COLO829 (cell line): Measurements from ENCODE around the gene SOX11.
"Not testable (repeated sequence)": the region's sequence is repeated elsewhere in the genome, so short reads cannot be mapped to it uniquely, and the experiment has no call there.

Source experiments
- DNase-seq: peaks from one replicate; pipeline ENCODE4 v3.0.0; 2012; ENCODE audit warnings: low spot score

Gene SOX11

DNA sequence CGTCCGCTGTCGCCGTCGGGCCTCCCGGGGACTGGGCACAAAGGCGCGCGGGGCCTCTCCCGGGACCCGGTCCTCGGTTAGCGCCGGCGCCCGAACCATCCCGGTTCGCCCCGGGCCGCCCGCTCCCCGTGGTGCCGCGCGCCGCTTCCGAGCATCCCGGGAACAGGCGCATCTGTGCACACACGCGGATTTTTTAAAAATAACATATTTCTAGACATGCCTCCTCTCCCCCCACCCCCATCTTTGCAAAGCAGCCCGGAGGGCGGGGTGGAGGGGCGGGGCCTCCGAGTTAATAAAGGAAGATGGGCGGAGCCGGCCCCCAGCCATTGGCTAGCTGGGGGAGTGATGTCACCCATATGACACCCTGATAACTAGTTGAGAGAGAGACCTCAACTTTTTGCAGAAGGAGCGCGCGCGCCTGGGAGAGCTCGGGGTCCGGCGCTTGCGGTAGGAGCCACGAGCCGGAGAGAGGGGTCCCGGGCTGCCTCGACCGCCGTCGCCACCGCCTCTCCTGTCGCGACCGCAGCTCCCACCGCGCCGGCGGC, at the start of gene SOX11:
Gene SOX11, plus strand, starts transcription at position 400 of the 545 bp plus-strand sequence. CDS start 338 bp downstream, outside the sequence.
- peak; percentile 17 for DNase-seq

DNA sequence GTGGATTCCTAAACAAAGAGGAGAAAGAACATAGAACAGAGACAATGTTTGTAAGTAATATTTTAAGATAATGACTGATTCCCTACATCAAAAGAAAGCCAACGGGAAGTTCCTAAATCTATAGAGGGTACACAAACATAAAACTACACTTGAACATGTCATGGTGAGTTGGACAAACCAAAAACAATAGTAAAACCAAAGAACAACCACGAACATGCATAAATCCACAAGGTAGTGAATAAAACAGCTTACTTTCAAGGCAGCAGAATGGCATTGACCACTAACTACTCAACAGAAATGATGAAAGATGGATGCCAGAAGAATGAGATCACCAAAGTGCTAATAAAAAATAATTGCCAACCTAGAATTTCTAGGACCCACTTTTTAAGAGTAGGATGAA, 39.5 kb upstream of the SOX11 start:
- DNase-seq: not testable (repeated sequence)

DNA sequence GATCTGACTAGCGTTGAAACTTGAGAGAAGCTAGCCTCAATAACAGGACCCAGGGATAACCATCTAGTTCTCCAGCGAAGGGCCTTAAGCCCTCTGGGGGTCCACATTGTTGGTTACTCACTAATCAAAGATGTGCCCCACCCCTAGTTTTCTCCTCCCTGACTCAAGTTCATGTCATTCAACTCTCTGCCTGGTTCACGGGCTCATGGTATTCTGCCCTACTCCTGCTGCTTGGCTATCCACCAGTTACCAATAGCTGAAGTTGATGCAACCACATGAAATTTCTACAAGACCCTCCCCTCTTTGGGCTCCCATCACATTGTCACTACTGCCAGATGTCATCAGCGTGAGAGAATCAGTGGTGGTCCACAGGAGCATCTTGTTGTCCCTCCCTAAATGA, 38.4 kb upstream of the SOX11 start:
- not testable (repeated sequence) for DNase-seq

DNA sequence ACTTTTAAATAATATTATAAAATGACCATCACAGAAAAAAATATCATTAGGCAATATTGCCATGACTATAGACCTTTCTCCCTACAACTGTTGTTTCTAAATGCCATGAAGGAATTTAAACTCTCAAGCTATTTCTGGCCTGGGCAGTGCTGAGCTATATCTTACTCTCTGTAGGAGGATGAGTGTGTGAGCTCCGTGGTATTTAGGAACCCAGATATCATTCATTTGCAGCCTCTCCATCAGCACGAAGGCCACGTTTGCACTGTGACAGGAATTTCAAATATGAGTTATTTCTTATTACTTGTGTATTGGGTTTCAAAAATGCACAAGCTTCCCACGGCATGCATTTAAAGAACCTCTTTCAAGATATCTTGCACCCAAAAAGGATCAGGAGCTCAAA, 35.0 kb upstream of the SOX11 start:
- DNase-seq: no peak

DNA sequence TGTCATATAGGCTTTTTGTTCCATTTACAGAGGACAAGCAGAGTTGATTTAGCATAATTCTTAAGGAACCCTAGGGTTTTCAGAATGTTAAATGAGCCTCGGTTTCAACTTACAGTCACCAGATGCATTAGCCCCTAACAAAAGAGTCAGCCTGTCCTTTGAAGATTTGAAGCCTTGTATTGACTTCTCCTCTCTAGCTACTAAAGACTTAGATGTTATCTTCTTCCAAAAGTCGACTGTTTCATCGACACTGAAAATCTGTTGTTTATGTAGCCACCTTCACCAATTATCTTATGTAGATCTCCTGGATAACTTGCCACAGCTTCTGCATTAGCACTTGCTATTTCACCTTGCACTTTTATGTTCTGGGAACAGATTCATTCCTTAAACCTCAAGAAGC, 31.6 kb upstream of the SOX11 start:
- DNase-seq: no peak

DNA sequence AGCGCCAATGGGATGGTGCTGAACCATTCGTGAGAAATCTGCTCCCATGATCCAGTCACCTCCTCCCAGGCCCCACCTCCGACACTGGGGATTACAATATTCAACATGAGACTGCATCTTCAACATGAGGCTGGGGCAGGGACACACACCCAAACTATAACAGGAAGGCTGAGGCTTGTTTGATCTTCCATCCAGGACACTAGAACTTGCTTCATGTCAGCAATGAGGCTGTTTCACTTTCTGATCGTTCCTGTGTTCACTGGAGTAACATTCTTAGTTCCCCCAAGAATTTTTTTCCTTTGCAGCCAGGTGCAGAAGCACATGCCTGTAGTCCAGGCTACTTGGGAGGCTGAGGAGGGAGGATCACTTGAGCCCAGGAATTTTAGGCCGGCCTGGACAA, 30.8 kb upstream of the SOX11 start:
- no peak for DNase-seq

DNA sequence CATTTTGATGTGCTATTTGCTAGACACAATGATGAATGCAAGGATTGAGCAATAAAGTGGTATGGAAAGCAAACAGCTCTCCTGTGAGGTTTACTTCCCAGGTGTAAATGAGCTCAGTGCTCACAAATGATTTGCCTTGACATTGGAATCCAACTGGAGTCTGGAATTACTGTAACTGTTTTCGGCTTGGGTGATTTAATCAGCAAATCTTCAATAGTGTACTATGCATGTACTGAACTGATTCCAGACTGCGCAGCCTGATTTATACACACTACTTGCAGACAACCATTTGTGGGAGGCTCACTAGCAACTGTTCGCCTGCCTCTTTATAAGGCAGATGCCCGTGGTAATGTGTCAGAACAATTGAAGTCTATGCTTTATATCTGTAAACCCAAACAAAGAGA, 27.9 kb upstream of the SOX11 start:
- DNase-seq: no peak

DNA sequence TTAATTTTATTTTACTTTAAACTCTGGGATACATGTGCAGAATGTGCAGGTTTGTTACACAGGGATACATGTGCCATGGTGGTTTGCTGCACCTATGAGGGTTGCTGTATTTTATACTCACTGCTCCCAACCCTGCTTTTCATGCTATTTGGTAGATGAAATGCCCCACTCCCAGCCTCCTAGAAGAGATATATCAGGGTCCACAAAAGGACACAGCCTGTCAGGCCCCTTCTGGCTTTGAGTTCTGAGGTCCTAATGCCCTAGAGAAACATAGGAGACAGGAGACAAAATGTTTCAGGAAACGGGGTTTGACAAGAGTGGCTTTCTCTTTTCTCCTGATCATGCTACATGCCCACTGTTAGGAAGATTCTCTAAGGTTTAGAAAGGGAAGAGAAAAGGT, 27.1 kb upstream of the SOX11 start:
- no peak for DNase-seq

DNA sequence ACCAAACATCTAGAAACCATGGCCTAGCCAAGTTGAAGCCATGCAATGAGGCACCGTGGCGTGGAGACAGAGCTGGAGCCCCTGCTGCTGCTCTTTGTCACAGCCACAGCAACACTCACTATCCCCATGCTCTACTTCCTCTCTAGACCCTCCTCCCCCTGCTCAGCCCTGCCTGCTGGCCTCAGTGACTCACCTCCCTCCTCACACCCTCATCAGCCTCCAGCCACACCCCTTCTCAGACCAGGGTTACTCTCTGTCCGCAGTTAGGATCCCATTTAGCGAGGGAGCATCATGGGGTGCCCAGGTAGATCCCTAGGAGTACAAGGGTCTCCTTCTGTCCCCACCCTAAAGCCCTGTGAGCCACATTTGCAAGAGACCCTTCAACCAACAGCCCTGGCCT, 25.4 kb upstream of the SOX11 start:
- no peak for DNase-seq

DNA sequence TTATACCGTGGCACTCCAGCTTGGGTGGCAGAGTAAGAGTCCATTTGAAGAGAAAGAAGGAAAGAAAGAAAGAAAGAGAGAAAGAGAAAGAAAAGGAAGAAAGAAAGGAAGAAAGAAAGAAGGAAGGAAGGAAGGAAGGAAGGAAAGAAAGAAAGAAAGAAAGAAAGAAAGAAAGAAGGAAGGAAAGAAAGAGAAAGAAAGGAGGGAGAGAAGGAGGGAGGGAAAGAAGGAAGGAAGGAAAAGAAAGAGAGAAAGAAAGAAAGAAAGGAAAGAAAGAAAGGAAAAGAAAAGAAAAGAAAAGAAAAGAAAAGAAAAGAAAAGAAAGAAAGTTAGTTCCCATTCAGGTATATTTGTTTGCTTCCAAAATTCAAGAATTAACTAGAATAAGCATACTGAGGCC, 24.5 kb upstream of the SOX11 start:
- DNase-seq: not testable (repeated sequence)

DNA sequence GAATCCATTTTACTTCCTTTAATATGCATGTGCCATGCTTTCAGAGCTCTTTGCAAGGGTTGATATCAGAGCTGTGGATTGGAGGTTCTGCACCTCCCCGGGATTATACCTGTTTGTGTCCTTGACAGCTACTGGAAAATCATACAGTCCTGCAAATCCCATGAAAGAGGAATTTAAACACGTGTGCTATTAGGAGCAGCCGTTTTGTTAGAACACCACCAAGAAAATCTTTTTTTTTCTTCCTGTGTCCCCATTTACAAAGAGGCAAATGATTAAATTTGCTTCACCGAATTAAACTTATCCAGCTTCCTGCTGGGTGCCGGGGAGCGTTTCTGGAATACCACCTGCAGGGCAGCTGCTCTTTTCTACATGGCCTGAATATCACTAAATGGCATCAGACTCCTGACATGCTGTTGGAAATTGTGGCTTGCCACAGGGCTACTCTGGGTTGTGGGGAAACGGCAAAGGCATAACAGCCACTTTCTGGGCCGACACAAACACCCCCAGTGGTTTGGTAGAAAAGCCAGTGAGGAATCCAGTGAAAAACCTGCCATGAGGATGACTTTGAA, 23.4 kb upstream of the SOX11 start:
- DNase-seq: no peak

DNA sequence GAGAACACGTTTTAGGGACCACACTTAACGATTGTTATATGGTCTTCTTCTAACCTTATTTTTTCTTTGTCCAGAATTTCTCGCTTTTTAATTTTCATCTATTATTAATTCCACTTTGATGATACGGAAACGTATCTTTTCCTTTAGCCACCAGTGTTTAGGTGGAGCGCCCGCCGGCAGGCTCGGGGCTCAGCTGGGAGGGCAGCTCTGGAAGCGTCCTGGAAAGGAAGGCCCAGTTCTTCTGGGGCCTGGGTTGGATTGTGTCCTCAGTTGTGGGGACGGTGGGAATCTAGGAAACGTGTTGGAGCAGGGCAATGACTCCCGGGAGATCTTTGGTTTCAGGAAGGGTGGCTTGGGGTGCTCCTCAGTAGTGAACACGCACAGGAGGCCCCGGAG, 19.4 kb upstream of the SOX11 start:
- no peak for DNase-seq

DNA sequence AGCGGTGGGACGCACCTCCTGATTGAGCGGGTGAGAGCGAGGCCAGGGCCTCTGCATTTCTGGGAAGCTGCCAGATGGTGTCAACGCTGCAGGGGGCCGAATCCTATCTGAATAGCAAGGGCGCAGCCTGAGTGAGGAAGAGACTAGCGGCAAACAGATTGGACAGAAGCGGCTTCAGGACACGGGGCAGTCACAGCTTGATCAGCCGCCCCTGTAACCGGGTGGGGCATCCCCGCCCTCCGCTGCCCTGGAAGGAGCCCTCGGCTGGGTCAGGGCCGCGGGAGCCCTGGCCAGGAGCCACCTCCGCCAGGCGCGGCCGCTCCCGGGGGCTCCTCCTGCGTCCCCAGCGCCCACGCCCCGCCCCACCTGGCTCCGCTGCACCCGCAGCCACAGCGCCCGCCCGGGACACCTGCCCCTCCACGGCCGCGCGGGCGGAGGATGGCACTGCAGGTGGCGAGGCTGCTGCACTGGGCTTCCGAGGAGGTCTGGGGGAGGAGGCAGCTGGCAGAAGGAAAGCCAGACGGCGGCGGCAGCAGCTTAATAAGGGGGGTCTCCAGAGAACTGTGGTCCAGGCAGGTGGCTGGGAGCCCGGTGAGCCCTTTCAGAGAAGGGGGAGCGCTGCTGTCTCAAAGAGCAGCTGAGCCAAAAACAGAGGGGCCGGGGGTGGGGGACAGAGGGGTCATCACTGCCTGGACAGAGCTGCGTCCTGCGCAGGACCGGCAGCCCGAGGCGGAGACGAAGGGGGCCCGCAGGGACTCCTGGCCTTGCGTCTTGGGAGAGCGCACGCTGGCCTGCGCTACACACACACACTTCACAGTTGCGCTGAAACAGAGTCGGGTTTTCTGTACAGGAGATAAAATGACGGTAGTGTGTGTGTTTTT, 18.8 kb upstream of the SOX11 start:
- DNase-seq: no peak

DNA sequence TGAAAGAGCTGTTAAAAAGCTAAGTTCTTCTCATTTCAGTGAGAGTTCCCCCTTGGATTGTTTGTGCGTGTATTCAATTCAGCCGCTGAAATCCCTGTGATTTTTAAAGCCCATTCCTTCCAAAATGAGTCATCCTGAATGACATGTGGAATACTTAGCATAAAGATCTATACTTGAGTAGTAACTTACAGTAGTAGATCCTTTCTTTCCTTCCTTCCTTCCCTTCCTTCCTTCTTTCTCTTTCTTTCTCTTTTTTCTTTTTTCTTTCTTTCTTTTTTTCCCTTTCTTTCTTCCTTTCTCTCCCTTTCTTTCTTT, 18.2 kb upstream of the SOX11 start:
- peak; percentile 28 for DNase-seq

DNA sequence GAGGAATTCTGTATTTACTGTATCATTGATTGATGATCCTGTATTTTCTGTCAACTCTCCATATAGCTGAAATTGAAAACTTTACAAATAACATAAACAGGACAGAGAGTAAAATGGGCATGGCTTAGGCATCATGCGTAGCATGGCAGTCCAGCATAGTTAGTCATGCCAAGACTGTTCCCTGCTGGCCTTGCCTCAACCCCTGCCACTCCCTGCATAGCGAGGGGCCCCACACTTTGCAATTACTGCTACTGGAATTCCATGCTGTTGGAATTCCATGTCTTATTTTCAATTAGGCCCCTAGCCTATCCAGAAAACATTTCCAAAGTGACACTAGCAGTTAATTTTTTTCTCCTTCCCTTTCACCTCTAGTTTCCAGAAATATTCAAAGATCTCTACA, 15.1 kb upstream of the SOX11 start:
- no peak for DNase-seq

DNA sequence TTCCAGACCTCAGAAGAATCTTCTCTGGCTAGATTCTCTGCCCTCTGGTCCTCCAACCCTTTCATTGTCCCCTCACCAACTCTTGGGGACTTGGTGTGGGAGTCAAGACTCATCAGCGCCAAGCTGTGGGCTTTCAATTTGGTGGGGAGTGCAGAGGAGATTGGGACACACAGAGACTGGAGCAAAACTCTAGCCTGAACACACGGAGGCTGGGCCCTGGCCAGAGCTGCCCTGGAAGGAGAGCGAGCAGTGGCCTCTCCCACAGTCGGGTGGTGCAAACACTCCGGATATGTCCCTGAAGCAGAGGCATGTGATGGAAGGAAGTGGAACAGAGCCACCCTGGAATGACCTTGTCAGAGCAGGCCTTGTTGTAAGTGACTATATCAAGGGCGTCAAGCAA, 8.7 kb upstream of the SOX11 start:
- DNase-seq: no peak

DNA sequence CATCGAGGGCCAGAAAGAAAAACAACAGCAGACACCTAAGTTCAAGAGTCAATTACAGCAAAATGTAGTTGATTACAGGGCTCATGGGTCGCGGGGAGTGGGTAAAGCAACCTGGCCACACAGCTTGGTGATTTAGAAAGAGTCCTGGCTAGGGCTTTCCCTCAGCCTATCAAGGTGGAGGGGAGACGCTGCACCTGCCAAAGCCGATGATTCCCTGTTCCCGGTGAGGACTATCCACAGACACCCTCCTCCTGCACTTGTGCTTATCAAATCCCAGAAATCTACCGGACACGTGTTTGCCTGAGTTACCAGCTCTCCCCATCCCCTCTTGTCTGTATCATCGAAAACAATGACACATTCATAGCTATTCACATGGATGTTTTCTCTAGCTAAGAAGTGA, 7.0 kb upstream of the SOX11 start:
- DNase-seq: no peak

DNA sequence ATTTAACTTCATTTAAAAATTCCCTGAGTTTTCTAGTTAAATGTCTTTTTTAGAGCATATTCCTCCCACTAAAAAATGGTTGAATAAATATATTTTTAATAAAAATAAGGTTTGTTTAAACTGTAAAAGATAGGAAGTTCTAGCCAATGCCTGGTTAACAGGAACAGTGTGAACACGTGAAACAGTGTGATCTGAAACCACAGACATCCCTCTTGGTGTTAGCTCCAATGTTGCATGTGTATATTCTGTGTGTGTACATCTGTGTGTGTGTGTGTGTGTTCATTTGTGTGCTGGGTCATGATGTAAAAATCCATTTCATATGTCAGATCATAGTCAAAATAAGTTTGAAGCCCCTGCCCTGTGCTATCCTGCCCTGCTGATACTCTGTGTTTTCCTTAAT, 6.1 kb upstream of the SOX11 start:
- no peak for DNase-seq

DNA sequence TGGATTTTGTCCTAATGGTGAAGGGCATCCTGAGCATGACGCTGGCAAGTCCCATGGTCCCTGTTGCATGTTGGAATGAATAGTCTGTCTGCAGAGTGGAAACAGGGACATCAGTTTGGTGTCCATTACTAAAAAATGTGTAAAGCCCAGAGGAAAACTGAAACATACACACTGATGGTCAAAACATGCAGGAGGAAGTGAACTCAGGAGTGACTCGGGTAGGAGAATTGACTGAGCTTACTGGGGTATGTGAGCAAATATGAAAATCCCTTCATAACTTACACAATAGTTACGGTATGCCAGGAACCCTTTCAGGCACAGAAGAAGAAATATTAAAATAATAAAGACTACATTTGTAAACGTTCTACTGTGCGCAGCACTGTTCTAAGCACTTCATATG, 5.6 kb upstream of the SOX11 start:
- no peak for DNase-seq

DNA sequence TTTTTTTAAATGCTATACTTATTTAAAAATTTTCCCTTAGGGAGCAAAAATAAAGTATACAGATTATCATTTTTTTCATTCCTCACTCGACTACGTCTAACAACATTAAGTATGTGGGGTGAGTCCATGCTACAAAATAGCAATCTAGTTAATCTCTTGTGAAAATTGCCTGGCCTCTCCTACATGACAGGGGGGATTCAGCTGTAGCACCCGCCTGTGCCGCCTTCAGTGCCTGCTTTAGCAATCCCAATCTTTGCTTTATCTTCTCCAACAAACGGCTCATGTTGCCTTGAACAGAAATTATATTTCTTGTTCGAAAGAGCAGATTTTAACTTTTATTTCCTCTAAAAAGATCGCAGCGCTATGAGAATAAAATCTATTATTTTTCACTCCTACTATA, 2.4 kb upstream of the SOX11 start:
- DNase-seq: no peak

DNA sequence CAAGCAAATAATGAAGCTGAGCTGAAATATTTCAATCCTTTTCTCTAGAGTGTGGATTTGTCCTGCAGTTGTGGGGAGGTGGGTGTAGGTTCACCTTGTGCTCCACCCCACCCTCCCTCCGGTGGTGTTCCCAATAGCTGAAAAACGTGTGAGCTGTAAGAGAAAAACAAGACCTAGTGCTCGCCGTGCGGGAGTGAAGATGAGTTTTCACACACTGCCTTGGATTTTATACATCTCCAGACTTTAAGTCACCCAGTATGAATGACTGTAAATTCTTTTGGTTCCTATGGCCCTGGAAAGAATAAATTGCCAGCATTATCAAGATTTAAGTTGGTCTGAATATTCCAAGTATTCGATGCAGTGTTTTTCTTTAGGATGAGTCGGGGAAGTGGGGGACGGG, 1.9 kb upstream of the SOX11 start:
- no peak for DNase-seq

DNA sequence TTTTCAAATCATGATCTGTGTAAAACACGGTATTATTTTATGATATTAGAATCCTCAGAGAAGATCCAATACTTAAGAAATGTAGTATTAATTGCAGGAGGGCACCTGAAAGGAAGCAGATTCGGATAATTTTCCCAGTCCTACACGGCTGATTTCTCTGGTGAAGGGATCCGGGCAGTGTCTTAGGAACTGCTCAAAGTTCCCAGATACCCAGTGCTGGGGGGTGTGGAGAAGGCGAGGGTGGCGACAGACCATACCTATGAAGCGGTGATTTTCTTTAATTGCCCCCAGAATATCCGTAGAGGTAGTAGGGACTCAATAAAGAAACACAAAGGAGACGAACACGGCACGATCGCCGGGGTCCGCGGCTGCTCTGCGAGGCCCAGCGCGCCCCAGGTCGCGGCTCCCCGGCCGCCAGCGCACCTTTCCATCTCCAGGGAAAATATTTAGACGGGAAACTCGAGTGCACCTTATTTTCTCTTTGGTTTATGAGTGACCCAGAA, 1.4 kb upstream of the SOX11 start:
- DNase-seq: no peak

DNA sequence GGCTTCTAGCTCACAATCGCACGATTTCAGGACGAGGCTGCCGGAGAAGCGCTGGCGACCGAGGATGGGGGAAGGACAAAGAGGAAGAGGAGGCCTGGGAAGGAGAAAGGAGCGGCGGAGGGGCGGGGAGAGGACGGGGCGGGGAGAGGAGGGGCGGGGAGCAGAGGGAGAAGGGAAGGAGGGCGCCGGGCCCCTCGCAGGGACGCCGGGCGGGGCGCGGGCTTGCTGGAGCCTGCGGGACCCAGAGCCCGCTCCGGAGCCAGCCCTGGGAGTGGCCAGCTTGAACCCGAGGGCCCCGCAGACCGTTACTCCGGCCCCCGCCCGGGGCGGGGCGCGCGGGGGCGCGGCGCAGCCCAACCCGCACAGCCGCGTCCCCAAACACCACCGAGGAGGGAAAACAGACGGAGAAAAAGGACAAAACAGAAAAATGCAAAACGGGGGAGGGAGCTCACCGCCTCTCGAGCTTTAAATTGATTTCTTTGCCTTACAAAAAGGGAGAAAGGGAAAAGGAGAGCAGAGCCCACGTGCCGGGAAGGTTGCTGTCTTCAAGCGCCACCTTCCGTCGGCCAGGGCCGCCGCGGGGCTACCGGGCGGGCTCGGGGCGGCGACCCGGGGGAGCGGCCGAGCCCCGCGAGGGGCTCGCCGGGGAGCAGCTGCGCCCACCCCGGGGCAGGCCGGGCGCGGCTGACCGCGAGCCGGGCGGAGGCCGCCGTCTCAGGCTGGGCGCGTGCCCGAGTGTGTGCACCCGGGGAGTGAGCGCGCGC, 781 bp upstream of the SOX11 start:
- no peak for DNase-seq
